Activated CD4-positive, CD25-positive, alpha-beta regulatory T cell treated with anti-CD3 and anti-CD28 coated beads, Interleukin-2, amount 50 U/mL, for 16 hours (primary cell): ENCODE data around the gene PDK3.

Experiments used
- DNase-seq: peaks from one replicate; pipeline ENCODE4 v3.0.0-alpha.2; 2020; ENCODE audit warnings: low read depth, low spot score

The PDK3 gene

DNA sequence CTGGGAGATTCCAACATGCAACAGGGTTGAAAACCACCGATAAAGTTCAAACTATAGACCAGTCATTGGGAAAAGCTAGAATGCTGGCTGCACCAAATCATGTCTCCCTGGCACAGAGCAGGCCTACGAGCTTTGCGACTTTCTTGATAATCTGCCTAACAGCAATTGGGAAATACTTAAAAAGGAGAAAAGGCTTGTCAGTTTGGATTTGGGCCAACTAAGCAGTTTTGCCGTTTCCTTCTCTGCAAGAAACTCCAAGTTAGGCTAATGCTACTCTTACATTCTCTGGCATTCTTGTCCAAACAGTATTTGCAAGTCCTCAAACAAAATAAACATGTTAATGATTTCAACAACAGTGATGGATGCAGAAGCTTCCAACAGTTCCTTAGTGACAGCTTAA is 87.9 kb downstream of the PDK3 start:
- DNase-seq: no peak

DNA sequence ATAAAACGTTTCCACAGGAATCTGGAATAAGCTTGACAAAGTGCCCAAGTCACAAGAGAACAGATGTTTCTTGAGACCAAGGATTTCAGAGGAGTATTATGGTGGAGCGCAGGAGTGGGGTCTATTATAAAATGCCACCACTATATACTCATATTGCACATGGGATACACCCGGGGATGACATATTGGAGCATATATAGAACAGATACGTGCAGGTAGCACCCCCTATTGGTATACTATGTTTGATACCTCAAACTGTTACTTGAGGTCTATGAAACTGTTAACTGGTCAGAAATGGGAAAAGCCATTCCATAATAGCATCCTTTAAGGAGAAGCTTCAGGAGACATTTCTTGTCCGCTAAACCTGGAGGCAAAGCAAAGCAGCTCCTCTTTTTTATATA is 96.0 kb downstream of the PDK3 start:
- no peak for DNase-seq

DNA sequence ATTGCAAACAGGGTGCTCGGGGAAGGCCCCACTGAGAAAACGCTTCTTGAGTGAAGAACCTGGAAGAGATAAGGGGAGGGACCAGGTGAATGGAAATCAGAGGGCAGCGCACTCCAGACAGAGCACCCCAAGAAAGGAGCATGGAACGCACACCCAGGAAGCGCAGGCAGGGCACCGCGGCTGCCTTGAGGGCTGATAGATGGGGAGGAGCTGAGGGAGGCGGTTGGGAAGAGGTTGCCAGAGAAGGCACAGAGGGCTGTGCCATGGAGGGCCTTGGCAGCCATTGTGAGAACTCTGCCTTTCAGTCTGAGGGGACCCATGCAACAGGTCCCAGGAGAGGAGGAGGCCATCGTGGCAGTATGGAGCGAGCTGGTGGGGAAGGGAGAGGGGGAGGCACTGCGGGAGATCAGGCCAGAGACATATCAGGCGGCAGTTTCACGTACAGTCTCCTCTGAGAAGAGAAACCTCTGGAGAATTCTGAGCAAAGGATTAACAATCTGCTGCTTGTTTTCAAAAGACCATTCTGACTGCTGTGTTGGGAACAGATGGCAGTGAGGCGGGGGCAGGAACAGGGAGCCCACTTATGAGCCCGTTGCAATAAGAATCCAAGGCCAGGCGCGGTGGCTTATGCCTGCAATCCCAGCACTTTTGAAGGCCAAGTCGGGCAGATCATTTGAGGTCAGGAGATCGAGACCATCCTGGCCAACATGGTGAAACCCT is 98.4 kb downstream of the PDK3 start:
- no peak for DNase-seq

DNA sequence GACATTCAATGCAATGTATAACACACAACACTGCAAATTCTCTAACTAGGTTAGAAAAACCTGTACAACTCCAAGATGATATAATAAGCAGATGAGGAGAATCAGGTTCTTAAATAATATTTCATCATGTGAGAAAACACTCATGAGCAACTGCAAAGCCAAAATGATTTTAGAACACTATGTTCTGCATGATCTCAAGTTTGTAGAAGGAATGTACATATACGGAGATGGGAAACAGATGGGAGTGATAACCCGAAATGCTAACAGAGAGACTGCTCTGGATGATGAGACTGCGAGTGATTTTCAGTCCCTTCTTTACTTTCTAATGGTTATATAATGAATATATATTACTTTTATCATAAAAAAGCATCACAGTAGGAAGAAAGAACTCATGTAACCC is 101.2 kb downstream of the PDK3 start:
- no peak for DNase-seq

DNA sequence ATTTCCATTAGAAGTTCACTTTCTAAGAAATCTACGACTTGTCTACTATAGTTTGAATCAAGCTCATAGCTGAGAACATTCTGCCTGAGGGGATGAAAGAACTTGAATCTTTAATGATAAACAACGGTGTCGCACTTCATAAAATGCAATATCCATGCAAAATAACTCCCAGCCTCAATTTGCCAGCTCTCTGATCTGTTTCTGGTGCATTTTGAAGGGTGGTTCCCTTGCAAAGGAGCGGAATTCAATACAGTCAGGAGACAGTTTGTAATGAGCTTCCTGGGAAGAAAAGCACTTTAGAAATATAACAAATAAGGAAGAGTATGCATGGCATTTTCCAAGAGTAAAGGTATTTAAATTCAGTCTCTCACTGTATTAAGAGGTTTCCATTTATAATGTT is 102.1 kb downstream of the PDK3 start:
- no peak for DNase-seq

DNA sequence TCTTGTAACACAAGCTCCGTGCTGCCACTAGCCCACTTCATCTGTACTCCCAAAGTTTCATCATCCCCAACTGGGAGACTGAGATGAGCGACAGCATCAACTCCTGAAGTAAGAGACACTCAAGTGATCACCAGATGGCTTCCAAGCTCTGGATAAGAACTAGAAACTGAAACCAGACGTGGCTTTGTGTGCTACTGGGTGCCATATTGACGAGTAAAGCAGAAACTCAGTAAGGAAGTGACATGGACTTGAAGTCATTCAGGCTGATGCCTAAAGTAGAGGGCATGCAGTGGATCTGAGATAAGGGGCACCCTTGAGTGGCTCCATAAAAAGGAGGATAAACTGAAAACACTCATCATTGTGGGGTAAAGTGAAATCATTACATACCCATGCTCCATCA is 109.7 kb downstream of the PDK3 start:
- no peak for DNase-seq

DNA sequence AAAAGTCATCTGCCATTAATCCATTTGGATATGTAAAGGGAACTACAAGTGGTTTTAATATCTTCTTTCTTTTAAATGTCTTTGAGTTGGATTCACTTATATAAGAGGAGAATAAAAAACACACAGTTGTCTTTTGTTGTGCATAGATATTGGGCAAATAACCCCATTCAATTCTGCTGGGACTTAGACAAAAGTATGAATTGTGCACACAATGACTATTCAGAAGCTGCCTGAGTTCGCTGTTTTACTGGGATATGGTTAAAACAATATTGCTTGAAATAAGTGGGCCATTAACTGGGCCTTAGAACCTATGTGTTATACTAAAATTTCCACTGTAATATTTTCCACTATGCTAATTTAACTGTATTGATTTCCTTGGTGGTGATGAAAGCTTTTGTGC is 110.4 kb downstream of the PDK3 start:
- no peak for DNase-seq

DNA sequence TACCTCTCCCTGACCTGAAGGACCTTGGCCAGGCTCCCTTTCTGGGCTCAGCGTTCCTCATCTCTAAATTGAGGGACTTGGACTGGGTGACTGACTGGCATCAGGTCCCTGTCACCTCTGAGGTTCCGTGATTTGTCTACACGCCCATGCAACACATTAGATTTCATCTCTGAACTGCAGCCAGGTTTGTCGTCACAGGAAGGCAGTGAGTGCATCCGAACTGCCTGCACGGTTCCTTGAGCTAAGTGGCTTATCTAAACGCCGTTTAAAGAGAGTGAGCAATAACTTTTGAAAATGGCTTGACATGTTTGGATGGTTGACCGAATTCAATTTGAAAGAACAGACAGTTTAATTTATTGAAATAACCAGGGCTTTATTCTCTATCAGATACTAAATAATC is 112.0 kb downstream of the PDK3 start:
- DNase-seq: no peak
